Memory B cell (primary cell): Measurements from ENCODE around the gene CPA2.
"Not testable (repeated sequence)": the region's sequence is repeated elsewhere in the genome, so short reads cannot be mapped to it uniquely, and the experiment has no call there.

Source experiments
- ATAC-seq: fragments of 150-1000 bp; cut with Tn5 transposase; 2 replicates; pipeline ENCODE4 v1.10.0; 2021; ENCODE audit warnings: low read depth, mild to moderate bottlenecking, moderate library complexity
- DNase-seq, 2 donors: peaks; one replicate each; pipeline ENCODE4 v3.0.0; 2022; ENCODE audit warnings: low spot score in 2 of 2
- H3K27ac Mint-ChIP-seq: one replicate; pipeline ENCODE4 v1.8.0; 2022; ENCODE audit warnings: mild to moderate bottlenecking, moderate library complexity, mixed read lengths
- H3K27me3 Mint-ChIP-seq: one replicate; pipeline ENCODE4 v1.8.0; 2022; ENCODE audit warnings: mixed read lengths
- H3K36me3 Mint-ChIP-seq: one replicate; pipeline ENCODE4 v1.8.0; 2022; ENCODE audit warnings: mild to moderate bottlenecking, mixed read lengths
- H3K4me1 Mint-ChIP-seq: one replicate; pipeline ENCODE4 v1.8.0; 2022; ENCODE audit warnings: mixed read lengths
- H3K4me3 Mint-ChIP-seq: one replicate; pipeline ENCODE4 v1.8.0; 2022; ENCODE audit warnings: mild to moderate bottlenecking, moderate library complexity, mixed read lengths
- H3K9me3 Mint-ChIP-seq: one replicate; pipeline ENCODE4 v1.8.0; 2022; ENCODE audit warnings: mixed read lengths

CPA2 gene

GRCh38 chr7:130236361-130236760 lies 30.3 kb upstream of the CPA2 start:
- not testable (repeated sequence) for ATAC-seq, DNase-seq, H3K9me3 Mint-ChIP-seq, H3K27me3 Mint-ChIP-seq, H3K4me3 Mint-ChIP-seq, H3K27ac Mint-ChIP-seq, H3K36me3 Mint-ChIP-seq, H3K4me1 Mint-ChIP-seq

- no peaks in the 10 kb centered on the region for H3K36me3 Mint-ChIP-seq
Measured at GRCh38 chr7:130240240-130240639, 26.4 kb upstream of the CPA2 start.

GRCh38 chr7:130242198-130243014 lies 24.3 kb upstream of the CPA2 start:
- Mint-ChIP-seq H3K36me3 (peaks cover 2% of the 10 kb centered on the region), H3K27ac (no peak overlapping the region), H3K9me3 (peaks cover 8% of the 10 kb centered on the region), H3K4me1 (peaks cover 3% of the 10 kb centered on the region), H3K4me3 (no peak overlapping the region), H3K27me3 (no peaks in the 10 kb centered on the region)
- DNase-seq (no peak), ATAC-seq (peak; percentile 41)

More at GRCh38 chr7:130240240-130240639, 26.4 kb upstream of the CPA2 start:
- no peaks in the 10 kb centered on the region for H3K27me3 Mint-ChIP-seq
- H3K27ac Mint-ChIP-seq = no peak overlapping the region
- ATAC-seq (no peak), DNase-seq (no peak)
- H3K4me3 Mint-ChIP-seq = no peak overlapping the region
- peaks cover 5% of the 10 kb centered on the region for H3K9me3 Mint-ChIP-seq
- peaks cover 3% of the 10 kb centered on the region for H3K4me1 Mint-ChIP-seq

GRCh38 chr7:130243486-130243885 lies 23.2 kb upstream of the CPA2 start:
- not testable (repeated sequence) for H3K36me3 Mint-ChIP-seq, DNase-seq, H3K4me3 Mint-ChIP-seq

GRCh38 chr7:130246491-130246890 lies 20.2 kb upstream of the CPA2 start:
- H3K36me3 Mint-ChIP-seq, ATAC-seq, H3K4me3 Mint-ChIP-seq, H3K4me1 Mint-ChIP-seq, H3K27ac Mint-ChIP-seq, DNase-seq, H3K27me3 Mint-ChIP-seq: not testable (repeated sequence)
- H3K9me3 Mint-ChIP-seq = peaks cover 13% of the 10 kb centered on the region

More at GRCh38 chr7:130243486-130243885, 23.2 kb upstream of the CPA2 start:
- not testable (repeated sequence) for H3K4me1 Mint-ChIP-seq, H3K9me3 Mint-ChIP-seq, H3K27me3 Mint-ChIP-seq, ATAC-seq, H3K27ac Mint-ChIP-seq

- H3K4me1 Mint-ChIP-seq, H3K27me3 Mint-ChIP-seq, DNase-seq, ATAC-seq, H3K4me3 Mint-ChIP-seq, H3K27ac Mint-ChIP-seq, H3K36me3 Mint-ChIP-seq: not testable (repeated sequence)
- peaks cover 19% of the 10 kb centered on the region for H3K9me3 Mint-ChIP-seq
Measured at GRCh38 chr7:130248842-130249241, 17.8 kb upstream of the CPA2 start.

- peaks cover 14% of the 10 kb centered on the region for H3K9me3 Mint-ChIP-seq
- not testable (repeated sequence) for H3K4me1 Mint-ChIP-seq, H3K36me3 Mint-ChIP-seq, H3K27ac Mint-ChIP-seq, DNase-seq, H3K27me3 Mint-ChIP-seq, ATAC-seq, H3K4me3 Mint-ChIP-seq
Measured at GRCh38 chr7:130249626-130250025, 17.0 kb upstream of the CPA2 start.

GRCh38 chr7:130254555-130254954 lies 12.1 kb upstream of the CPA2 start:
- H3K9me3 Mint-ChIP-seq = peaks cover 15% of the 10 kb centered on the region

GRCh38 chr7:130256704-130257103 lies 10.0 kb upstream of the CPA2 start:
- Mint-ChIP-seq H3K27me3 (peaks cover 6% of the 10 kb centered on the region), H3K9me3 (peaks cover 12% of the 10 kb centered on the region), H3K4me3 (no peak overlapping the region), H3K27ac (no peak overlapping the region), H3K4me1 (no peaks in the 10 kb centered on the region), H3K36me3 (peaks cover 2% of the 10 kb centered on the region)
- ATAC-seq (no peak), DNase-seq (no peak)

More at GRCh38 chr7:130254555-130254954, 12.1 kb upstream of the CPA2 start:
- Mint-ChIP-seq H3K4me3 (no peak overlapping the region), H3K36me3 (peaks cover 5% of the 10 kb centered on the region), H3K4me1 (no peaks in the 10 kb centered on the region), H3K27ac (no peak overlapping the region), H3K27me3 (peaks cover 6% of the 10 kb centered on the region)
- ATAC-seq (no peak), DNase-seq (no peak)

- DNase-seq (no peak), ATAC-seq (no peak)
- peaks cover 7% of the 10 kb centered on the region for H3K9me3 Mint-ChIP-seq
- H3K36me3 Mint-ChIP-seq = no peaks in the 10 kb centered on the region
- no peaks in the 10 kb centered on the region for H3K4me1 Mint-ChIP-seq
- no peak overlapping the region for H3K4me3 Mint-ChIP-seq
- H3K27me3 Mint-ChIP-seq = peaks cover 10% of the 10 kb centered on the region
- no peak overlapping the region for H3K27ac Mint-ChIP-seq
Measured at GRCh38 chr7:130258494-130259078, 8.1 kb upstream of the CPA2 start.

GRCh38 chr7:130262448-130262847 lies 4.2 kb upstream of the CPA2 start:
- Mint-ChIP-seq H3K9me3 (peaks cover 2% of the 10 kb centered on the region), H3K27me3 (peaks cover 13% of the 10 kb centered on the region), H3K36me3 (no peaks in the 10 kb centered on the region), H3K27ac (no peak overlapping the region), H3K4me3 (no peak overlapping the region), H3K4me1 (no peaks in the 10 kb centered on the region)
- DNase-seq = no peak
- ATAC-seq = no peak

- H3K27me3 Mint-ChIP-seq = peaks cover 13% of the 10 kb centered on the region
- peaks cover 2% of the 10 kb centered on the region for H3K9me3 Mint-ChIP-seq
- H3K27ac Mint-ChIP-seq = no peak overlapping the region
- DNase-seq (no peak), ATAC-seq (no peak)
- no peaks in the 10 kb centered on the region for H3K4me1 Mint-ChIP-seq
- H3K36me3 Mint-ChIP-seq = no peaks in the 10 kb centered on the region
- H3K4me3 Mint-ChIP-seq = no peak overlapping the region
Measured at GRCh38 chr7:130263130-130263529, 3.5 kb upstream of the CPA2 start.

- no peak overlapping the region for H3K4me3 Mint-ChIP-seq
- no peak for ATAC-seq
- H3K9me3 Mint-ChIP-seq = no peaks in the 10 kb centered on the region
- H3K36me3 Mint-ChIP-seq = no peaks in the 10 kb centered on the region
- H3K27me3 Mint-ChIP-seq = peaks cover 15% of the 10 kb centered on the region
- no peak for DNase-seq
- no peak overlapping the region for H3K27ac Mint-ChIP-seq
- no peaks in the 10 kb centered on the region for H3K4me1 Mint-ChIP-seq
Measured at GRCh38 chr7:130266961-130267321, 278 bp downstream of the CPA2 start.

- H3K27me3 Mint-ChIP-seq = peaks cover 13% of the 10 kb centered on the region
- H3K4me3 Mint-ChIP-seq = no peak overlapping the region
- no peaks in the 10 kb centered on the region for H3K36me3 Mint-ChIP-seq
- no peaks in the 10 kb centered on the region for H3K4me1 Mint-ChIP-seq
- no peak for ATAC-seq
- no peak overlapping the region for H3K27ac Mint-ChIP-seq
- H3K9me3 Mint-ChIP-seq = no peaks in the 10 kb centered on the region
- no peak for DNase-seq
Measured at GRCh38 chr7:130268463-130269317, 2.0 kb downstream of the CPA2 start.
